HG02759 (cell line): ENCODE data around the gene AKAP13.
"Not testable (repeated sequence)": the region's sequence is repeated elsewhere in the genome, so short reads cannot be mapped to it uniquely, and the experiment has no call there.

ENCODE experiments used
- ATAC-seq: cut with Tn5 transposase; IDR thresholded peaks from one replicate; pipeline ENCODE4 v1.9.1; 2021; ENCODE audit warnings: mild to moderate bottlenecking, moderate library complexity; ENCODE audit not compliant: unreplicated experiment

AKAP13 gene

GRCh38 chr15:85652457-85652856, 272.1 kb downstream of the AKAP13 start:
- ATAC-seq, result no peak

GRCh38 chr15:85657132-85657531, 276.7 kb downstream of the AKAP13 start:
- ATAC-seq, result no peak

DNA sequence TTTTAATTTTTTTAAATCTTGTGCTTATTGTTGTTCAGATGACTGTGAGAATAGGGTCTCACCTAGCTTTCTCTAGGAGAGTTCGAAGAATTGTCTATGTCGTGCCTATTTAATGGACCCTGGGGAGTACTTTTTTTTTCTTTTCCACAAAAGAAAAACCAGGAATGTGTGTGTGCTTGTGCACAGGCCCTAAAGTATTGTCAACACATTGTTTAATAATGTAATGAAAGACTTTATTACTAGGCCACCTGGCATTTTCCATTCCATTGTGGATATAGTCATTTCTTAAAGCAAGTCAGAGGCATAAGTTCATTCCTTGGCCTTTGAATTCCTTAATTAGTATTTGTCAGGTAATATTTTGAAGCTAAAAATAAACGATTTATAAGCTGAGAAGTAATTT, 278.4 kb downstream of the AKAP13 start:
- ATAC-seq, result no peak

GRCh38 chr15:85661859-85662258, 281.5 kb downstream of the AKAP13 start:
- no peak for ATAC-seq

DNA sequence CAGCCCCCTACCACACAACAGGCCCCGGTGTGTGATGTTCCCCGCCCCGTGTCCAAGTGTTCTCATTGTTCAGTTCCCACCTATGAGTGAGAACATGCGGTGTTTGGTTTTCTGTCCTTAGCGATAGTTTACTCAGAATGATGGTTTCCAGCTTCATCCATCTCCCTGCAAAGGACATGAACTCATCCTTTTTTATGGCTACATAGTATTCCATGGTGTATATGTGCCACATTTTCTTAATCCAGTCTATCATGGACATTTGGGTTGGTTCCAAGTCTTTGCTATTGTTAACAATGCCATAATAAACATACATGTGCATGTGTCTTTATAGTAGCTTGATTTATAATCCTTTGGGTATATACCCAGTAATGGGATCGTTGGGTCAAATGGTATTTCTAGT, 285.3 kb downstream of the AKAP13 start:
- not testable (repeated sequence) for ATAC-seq

DNA sequence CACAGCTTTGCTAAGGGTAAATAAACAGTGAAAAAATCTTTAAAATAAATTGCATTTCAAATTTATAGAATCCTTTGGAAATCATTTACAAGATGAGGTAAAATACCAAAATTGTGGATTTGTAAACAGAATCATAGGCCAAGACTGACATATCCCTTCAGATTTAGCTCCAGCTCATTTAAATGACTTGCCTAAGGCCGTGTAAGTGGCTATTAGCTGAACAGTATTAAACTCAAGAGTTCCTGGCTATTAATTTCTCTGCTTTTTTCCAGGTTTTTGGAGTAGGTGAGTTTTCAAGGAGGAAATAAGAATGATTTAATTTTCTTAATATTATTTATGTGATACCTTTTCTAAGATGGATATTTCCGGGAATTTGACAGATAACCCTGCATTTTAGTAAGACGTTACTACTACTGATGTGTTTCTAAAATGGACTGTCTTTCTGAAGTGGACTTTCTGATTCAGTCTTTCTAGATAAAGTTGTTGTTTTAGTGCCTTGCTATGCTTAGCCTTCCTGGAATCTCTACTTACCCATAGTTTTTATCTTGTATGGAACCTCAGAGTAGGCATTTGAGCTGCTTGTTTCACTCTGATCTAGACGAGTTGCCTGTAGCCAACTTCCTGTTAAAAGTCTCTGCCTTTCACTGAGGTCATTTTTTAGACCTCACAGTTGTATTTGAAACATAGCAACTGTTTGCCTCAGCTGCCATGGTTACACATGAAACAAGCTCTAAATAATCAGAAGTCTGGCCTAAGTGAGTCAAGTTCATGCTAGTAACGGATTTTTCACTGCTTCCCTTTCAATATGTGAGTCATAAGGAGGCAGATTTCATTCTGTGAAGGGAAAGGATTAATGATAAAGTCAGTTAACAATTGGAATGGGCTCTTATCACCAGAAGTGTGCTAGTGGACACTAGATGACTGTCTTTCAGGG, 287.4 kb downstream of the AKAP13 start:
- peak; percentile 90 for ATAC-seq

- ATAC-seq, result no peak
These were observed 290.8 kb downstream of the AKAP13 start for GRCh38 chr15:85671156-85671555.

- no peak for ATAC-seq
These were observed 292.1 kb downstream of the AKAP13 start for GRCh38 chr15:85672332-85673084.

DNA sequence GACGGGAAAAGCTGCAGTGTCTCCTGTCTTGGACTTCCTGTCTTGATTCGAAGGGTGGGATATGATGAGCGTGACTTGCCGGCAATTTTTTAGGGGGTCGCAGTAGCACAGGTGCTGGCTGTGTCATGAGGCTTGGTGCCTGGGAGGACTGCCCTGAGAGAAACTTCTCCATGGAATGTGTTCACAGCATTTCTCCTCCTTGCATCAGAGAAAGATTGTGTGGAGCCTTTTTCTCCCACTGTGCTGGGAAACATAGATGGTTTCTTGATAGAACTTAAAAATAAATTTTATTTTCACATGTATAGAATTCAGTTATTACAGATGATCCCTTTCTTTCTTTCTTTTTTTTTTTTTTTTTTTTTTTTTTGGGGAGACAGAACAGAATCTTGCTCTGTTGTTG, 292.9 kb downstream of the AKAP13 start:
- ATAC-seq, result no peak

DNA sequence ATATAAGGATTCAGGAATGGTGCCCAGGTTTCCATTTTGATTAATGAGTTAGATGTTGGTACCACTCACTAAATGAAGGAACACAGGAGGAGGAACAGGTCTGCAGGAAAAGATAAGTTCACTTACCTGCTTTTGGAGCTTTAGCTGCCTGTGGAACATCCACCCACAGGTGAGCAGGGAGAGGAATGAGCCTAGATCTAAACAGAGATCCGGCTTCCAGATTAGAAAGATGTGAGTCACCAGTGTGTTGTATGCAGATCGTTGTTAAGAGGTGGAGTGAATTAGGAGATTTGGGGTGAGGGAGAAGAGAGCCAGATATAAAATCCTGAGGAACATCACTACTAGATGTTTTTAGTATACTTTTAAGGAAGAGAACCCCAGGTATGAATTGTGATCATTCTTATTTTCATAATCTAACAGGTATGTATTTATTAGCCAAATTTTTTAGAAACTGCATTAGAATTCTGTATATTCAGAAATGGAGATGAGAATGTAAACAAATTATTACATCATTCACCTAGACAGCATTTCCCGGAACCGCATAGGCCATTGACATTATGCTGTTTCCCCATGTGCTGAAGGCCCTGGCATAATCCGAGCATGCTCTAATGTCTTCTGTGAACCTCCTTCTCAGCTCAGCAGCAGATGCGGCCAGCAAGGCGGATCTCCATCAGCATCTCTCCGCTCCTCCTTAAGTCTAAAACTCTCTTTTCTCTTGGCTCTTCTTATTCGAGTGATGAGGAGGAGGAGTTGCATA, 296.1 kb downstream of the AKAP13 start:
- no peak for ATAC-seq

DNA sequence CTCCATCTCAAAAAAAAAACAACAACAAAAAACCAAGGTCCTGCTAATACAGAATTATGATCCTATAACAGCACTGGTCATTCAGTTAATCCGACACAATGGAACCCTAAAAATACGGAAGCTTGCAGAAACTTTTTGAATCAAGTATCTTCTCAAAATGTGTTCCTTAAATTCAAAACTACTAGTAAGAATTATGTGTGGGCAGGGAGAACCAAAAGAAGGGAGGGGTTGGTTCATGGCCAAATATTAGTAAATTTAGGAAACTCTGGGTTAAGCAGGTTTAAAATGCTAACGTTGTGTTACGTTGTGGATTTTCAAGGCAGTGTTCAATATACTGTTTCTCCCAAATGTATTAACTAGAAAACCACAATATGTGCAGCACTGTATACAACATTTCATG, 298.8 kb downstream of the AKAP13 start:
- ATAC-seq, result no peak

GRCh38 chr15:85681386-85681785, 301.0 kb downstream of the AKAP13 start:
- no peak for ATAC-seq

DNA sequence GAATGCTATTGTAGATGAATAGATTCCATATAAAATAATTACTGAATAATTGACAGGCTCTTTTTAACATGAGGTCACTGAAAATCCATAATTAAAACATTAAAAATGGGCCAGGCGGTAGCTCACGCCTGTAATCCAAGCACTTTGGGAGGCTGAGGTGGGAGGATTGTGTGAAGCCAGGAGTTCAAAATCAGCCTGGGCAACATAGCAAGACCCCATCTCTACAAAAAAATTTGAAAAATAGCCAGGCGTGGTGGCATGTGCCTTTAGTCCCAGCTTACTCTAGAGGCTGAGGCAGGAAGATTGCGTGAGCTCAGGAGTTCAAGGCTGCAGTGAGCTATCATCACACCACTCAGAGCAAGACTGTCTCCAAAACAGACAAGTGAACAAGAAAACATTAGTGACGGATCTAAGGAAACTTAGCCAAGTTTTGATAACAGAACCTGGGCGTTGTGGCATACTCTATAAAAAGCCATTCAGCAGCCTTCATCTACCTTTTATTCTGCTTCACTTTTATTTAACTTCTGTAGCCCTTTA, 303.8 kb downstream of the AKAP13 start:
- ATAC-seq, result no peak

- no peak for ATAC-seq
These were observed 305.0 kb downstream of the AKAP13 start for GRCh38 chr15:85685356-85685755.

DNA sequence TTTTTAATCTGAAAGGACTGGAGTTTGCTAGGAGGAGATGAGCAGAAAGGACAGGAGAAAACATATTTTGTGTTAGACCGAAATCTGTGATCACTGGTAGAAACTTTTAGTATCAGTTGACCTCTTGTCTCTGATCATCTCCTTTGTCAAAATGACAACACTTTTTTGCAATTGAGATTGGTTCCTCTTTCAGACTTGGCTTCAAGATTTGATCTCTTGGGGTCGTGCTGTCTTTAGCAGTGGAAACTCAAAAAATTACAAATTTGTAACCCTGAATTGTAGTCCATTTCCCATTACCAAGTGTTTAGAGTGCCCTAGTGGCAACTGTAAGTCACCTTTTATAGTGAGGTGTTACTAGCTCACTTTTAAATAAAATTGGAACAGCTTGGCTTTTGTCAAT, 306.9 kb downstream of the AKAP13 start:
- ATAC-seq, result no peak

DNA sequence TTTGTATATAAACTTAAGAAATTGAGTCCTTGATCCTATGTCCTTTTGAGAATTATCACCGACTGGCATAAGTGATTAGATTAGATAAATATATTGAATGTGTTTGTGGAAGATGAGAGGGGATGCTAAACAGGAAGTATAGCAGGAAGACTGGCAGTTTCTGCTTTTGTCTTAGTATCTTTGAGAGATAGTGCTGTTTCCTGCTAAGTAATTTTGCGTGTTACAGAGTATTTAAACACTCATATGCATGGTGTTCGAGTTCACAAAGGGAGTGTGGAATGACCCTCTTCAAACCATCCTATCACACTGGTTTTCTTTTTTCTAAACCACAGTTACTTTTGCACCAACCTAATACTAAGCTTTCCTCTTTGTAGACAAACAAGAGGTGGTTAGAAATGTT, 308.3 kb downstream of the AKAP13 start:
- ATAC-seq, result no peak

DNA sequence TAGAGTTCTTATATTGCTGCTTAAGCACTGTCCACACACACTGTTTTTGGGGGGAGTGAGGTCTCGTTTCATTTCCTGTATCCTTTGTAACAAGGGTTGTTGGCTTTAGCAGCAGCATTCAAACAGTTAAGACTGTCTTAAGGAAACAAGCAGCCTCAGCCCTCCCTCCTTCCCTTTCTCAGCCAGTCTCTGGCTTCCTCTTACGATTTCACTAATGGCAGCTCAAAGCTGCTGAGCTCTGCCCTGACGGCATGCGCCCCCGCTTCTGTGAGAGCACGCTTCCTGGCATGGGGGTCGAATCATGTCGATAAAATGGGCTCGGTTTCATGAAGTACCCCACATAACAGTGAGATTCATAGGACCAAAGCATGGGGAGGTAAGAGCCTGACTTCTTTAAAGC, 309.3 kb downstream of the AKAP13 start:
- ATAC-seq, result peak; percentile 41

GRCh38 chr15:85690561-85691231, 310.3 kb downstream of the AKAP13 start:
- peak; percentile 57 for ATAC-seq

DNA sequence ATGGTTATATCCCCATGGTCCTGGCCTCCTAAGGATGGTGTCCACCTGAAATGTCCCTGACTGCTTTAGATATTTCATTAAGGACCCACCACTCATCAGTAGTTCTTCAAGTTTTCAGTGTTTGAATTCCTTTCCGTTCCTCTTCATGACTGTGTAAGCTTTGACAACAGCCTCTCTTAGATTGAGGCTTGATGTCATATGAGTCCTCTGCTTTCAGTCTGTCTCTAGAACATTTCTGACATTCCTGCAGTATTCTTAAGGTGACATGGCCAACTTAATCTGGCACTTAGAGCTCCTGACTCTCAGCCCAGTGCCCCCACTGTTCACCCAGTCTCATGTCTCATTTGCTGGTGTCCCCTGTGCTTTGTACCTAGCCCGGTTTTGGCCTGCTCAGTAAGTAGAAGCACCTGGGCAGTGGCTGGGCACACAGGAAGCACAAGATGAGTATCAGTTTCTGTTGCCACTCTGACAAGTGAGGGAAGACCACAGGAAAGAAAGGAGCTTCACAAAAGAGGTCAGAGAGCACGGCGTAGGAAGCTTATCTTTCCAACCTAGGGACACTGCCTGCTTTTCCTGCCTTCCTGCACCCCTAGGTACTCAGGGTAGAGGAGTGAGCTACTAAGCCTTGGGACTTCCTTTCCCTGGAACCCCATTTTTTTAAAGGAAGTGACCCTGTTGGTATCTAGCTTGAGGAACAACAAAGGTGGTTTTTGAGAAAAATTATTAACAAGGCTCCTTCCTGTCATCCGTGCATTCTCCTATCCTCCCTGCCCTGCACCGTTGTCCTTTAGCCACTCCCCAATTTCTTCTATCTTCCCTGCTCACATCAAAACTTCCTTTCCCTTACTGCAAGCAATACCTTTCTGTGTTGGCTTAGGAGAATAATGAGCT, 311.2 kb downstream of the AKAP13 start:
- ATAC-seq, result peak; percentile 40
